ENCODE results near the gene SORL1-AS1.

SORL1-AS1 gene

GRCh38 chr11:121426476-121427399 lies 26.0 kb downstream of the SORL1-AS1 start:
- H3K79me2 ChIP-seq (ENCODE audit: control insufficient read depth, insufficient read depth, low read length, unreplicated experiment), result no peaks in the 10 kb centered on the region
- H3K27ac ChIP-seq (ENCODE audit: low read depth, low read length), result no peak overlapping the region
- no peak overlapping the region for H3K4me3 ChIP-seq (ENCODE audit: low read depth, low read length)
- H3K4me1 ChIP-seq (ENCODE audit: control insufficient read depth, insufficient read depth, low read length, unreplicated experiment), result no peaks in the 10 kb centered on the region
- H3K27me3 ChIP-seq (ENCODE audit: insufficient read depth, low read length), result peaks cover 80% of the 10 kb centered on the region
- H2AFZ ChIP-seq (ENCODE audit: low read length, unreplicated experiment), result no peak overlapping the region
- H3K36me3 ChIP-seq (ENCODE audit: insufficient read depth, low read length), result no peaks in the 10 kb centered on the region

GRCh38 chr11:121425828-121426227 lies 26.9 kb downstream of the SORL1-AS1 start:
- Histone ChIP-seq H3K4me1 (ENCODE audit: control insufficient read depth, insufficient read depth, low read length, unreplicated experiment) (no peaks in the 10 kb centered on the region), H3K36me3 (ENCODE audit: insufficient read depth, low read length) (no peaks in the 10 kb centered on the region), H3K27me3 (ENCODE audit: insufficient read depth, low read length) (peaks cover 81% of the 10 kb centered on the region), H3K79me2 (ENCODE audit: control insufficient read depth, insufficient read depth, low read length, unreplicated experiment) (no peaks in the 10 kb centered on the region), H3K27ac (ENCODE audit: low read depth, low read length) (no peak overlapping the region), H3K4me3 (ENCODE audit: low read depth, low read length) (no peak overlapping the region), H2AFZ (ENCODE audit: low read length, unreplicated experiment) (no peak overlapping the region)

GRCh38 chr11:121422675-121423074 lies 30.1 kb downstream of the SORL1-AS1 start:
- Histone ChIP-seq H3K4me3 (ENCODE audit: low read depth, low read length) (no peak overlapping the region), H3K27ac (ENCODE audit: low read depth, low read length) (no peak overlapping the region), H3K4me1 (ENCODE audit: control insufficient read depth, insufficient read depth, low read length, unreplicated experiment) (peaks cover under 1% of the 10 kb centered on the region), H3K79me2 (ENCODE audit: control insufficient read depth, insufficient read depth, low read length, unreplicated experiment) (no peaks in the 10 kb centered on the region), H2AFZ (ENCODE audit: low read length, unreplicated experiment) (no peak overlapping the region), H3K36me3 (ENCODE audit: insufficient read depth, low read length) (no peaks in the 10 kb centered on the region), H3K27me3 (ENCODE audit: insufficient read depth, low read length) (peaks cover 81% of the 10 kb centered on the region)

- H3K79me2 ChIP-seq (ENCODE audit: control insufficient read depth, insufficient read depth, low read length, unreplicated experiment), result no peaks in the 10 kb centered on the region
- H3K4me3 ChIP-seq (ENCODE audit: low read depth, low read length), result no peak overlapping the region
- H3K36me3 ChIP-seq (ENCODE audit: insufficient read depth, low read length), result no peaks in the 10 kb centered on the region
- no peak overlapping the region for H3K27ac ChIP-seq (ENCODE audit: low read depth, low read length)
- H3K4me1 ChIP-seq (ENCODE audit: control insufficient read depth, insufficient read depth, low read length, unreplicated experiment), result peaks cover 9% of the 10 kb centered on the region
- H3K27me3 ChIP-seq (ENCODE audit: insufficient read depth, low read length), result peaks cover 67% of the 10 kb centered on the region
- no peak overlapping the region for H2AFZ ChIP-seq (ENCODE audit: low read length, unreplicated experiment)
These were observed 31.4 kb downstream of the SORL1-AS1 start for GRCh38 chr11:121421149-121421901.

- Histone ChIP-seq H3K27me3 (ENCODE audit: insufficient read depth, low read length) (peaks cover 63% of the 10 kb centered on the region), H2AFZ (ENCODE audit: low read length, unreplicated experiment) (no peak overlapping the region), H3K4me1 (ENCODE audit: control insufficient read depth, insufficient read depth, low read length, unreplicated experiment) (peaks cover 9% of the 10 kb centered on the region), H3K27ac (ENCODE audit: low read depth, low read length) (no peak overlapping the region), H3K79me2 (ENCODE audit: control insufficient read depth, insufficient read depth, low read length, unreplicated experiment) (no peaks in the 10 kb centered on the region), H3K36me3 (ENCODE audit: insufficient read depth, low read length) (no peaks in the 10 kb centered on the region), H3K4me3 (ENCODE audit: low read depth, low read length) (no peak overlapping the region)
These were observed 32.4 kb downstream of the SORL1-AS1 start for GRCh38 chr11:121420398-121420797.

GRCh38 chr11:121419836-121420235 lies 32.9 kb downstream of the SORL1-AS1 start:
- no peak overlapping the region for H3K27ac ChIP-seq (ENCODE audit: low read depth, low read length)
- H3K4me3 ChIP-seq (ENCODE audit: low read depth, low read length), result no peak overlapping the region
- no peak overlapping the region for H2AFZ ChIP-seq (ENCODE audit: low read length, unreplicated experiment)
- H3K36me3 ChIP-seq (ENCODE audit: insufficient read depth, low read length), result no peaks in the 10 kb centered on the region
- peaks cover 60% of the 10 kb centered on the region for H3K27me3 ChIP-seq (ENCODE audit: insufficient read depth, low read length)
- no peaks in the 10 kb centered on the region for H3K79me2 ChIP-seq (ENCODE audit: control insufficient read depth, insufficient read depth, low read length, unreplicated experiment)
- peaks cover 9% of the 10 kb centered on the region for H3K4me1 ChIP-seq (ENCODE audit: control insufficient read depth, insufficient read depth, low read length, unreplicated experiment)

- Histone ChIP-seq H3K36me3 (ENCODE audit: insufficient read depth, low read length) (no peaks in the 10 kb centered on the region), H2AFZ (ENCODE audit: low read length, unreplicated experiment) (no peak overlapping the region), H3K27me3 (ENCODE audit: insufficient read depth, low read length) (peaks cover 59% of the 10 kb centered on the region), H3K27ac (ENCODE audit: low read depth, low read length) (no peak overlapping the region), H3K79me2 (ENCODE audit: control insufficient read depth, insufficient read depth, low read length, unreplicated experiment) (no peaks in the 10 kb centered on the region), H3K4me3 (ENCODE audit: low read depth, low read length) (no peak overlapping the region), H3K4me1 (ENCODE audit: control insufficient read depth, insufficient read depth, low read length, unreplicated experiment) (peaks cover 9% of the 10 kb centered on the region)
These were observed 34.1 kb downstream of the SORL1-AS1 start for GRCh38 chr11:121418625-121419114.

- Histone ChIP-seq H3K36me3 (ENCODE audit: insufficient read depth, low read length) (no peaks in the 10 kb centered on the region), H3K27ac (ENCODE audit: low read depth, low read length) (no peak overlapping the region), H3K79me2 (ENCODE audit: control insufficient read depth, insufficient read depth, low read length, unreplicated experiment) (no peaks in the 10 kb centered on the region), H3K27me3 (ENCODE audit: insufficient read depth, low read length) (peaks cover 49% of the 10 kb centered on the region), H3K4me1 (ENCODE audit: control insufficient read depth, insufficient read depth, low read length, unreplicated experiment) (peaks cover 9% of the 10 kb centered on the region), H3K4me3 (ENCODE audit: low read depth, low read length) (no peak overlapping the region), H2AFZ (ENCODE audit: low read length, unreplicated experiment) (no peak overlapping the region)
These were observed 35.2 kb downstream of the SORL1-AS1 start for GRCh38 chr11:121417607-121418006.

GRCh38 chr11:121417055-121417551 lies 35.7 kb downstream of the SORL1-AS1 start:
- Histone ChIP-seq H3K36me3 (ENCODE audit: insufficient read depth, low read length) (no peaks in the 10 kb centered on the region), H3K27ac (ENCODE audit: low read depth, low read length) (no peak overlapping the region), H3K27me3 (ENCODE audit: insufficient read depth, low read length) (peaks cover 44% of the 10 kb centered on the region), H3K4me1 (ENCODE audit: control insufficient read depth, insufficient read depth, low read length, unreplicated experiment) (peaks cover 9% of the 10 kb centered on the region), H3K4me3 (ENCODE audit: low read depth, low read length) (no peak overlapping the region), H2AFZ (ENCODE audit: low read length, unreplicated experiment) (no peak overlapping the region), H3K79me2 (ENCODE audit: control insufficient read depth, insufficient read depth, low read length, unreplicated experiment) (no peaks in the 10 kb centered on the region)

GRCh38 chr11:121415856-121416255 lies 36.9 kb downstream of the SORL1-AS1 start:
- Histone ChIP-seq H3K27me3 (ENCODE audit: insufficient read depth, low read length) (peaks cover 35% of the 10 kb centered on the region), H3K4me3 (ENCODE audit: low read depth, low read length) (no peak overlapping the region), H3K27ac (ENCODE audit: low read depth, low read length) (no peak overlapping the region), H3K36me3 (ENCODE audit: insufficient read depth, low read length) (no peaks in the 10 kb centered on the region), H3K4me1 (ENCODE audit: control insufficient read depth, insufficient read depth, low read length, unreplicated experiment) (peaks cover 9% of the 10 kb centered on the region), H3K79me2 (ENCODE audit: control insufficient read depth, insufficient read depth, low read length, unreplicated experiment) (no peaks in the 10 kb centered on the region), H2AFZ (ENCODE audit: low read length, unreplicated experiment) (no peak overlapping the region)

Measured in ACC112 (cell line).